Esophagus squamous epithelium (tissue), 5 donors: ENCODE data around the gene HOXD13. TPM values are rescaled to one million over a fixed set of nuclear protein-coding genes. Genes with fewer than 3 reads are reported as not detected.

Experiments
- DNase-seq: peaks from one replicate; lab custom pipeline; 2025; lab: John Stamatoyannopoulos, UW
- H3K27ac ChIP-seq, 4 donors: fragments of 200-600 bp; sonication (generic); one replicate each; pipeline ENCODE4 v1.5.1; 2016 to 2019; ENCODE audit warnings: mild to moderate bottlenecking in 1 of 4
- H3K27me3 ChIP-seq, 4 donors: fragments of 200-600 bp; sonication (generic); 1 replicate in 3 of 4; 2 replicates in 1 of 4; pipeline versions ENCODE4 v1.5.1 to v1.6.0; 2017 to 2021; ENCODE audit warnings: antibody characterized with exemption in 1 of 4
- H3K36me3 ChIP-seq, 3 donors: fragments of 200-600 bp; sonication (generic); one replicate each; pipeline ENCODE4 v1.5.1; 2016 to 2019
- H3K4me1 ChIP-seq, 3 donors: fragments of 200-600 bp; sonication (generic); one replicate each; pipeline ENCODE4 v1.5.1; 2017 to 2019
- H3K4me3 ChIP-seq, 4 donors: fragments of 200-600 bp; sonication (generic); 1 replicate in 3 of 4; 2 replicates in 1 of 4; pipeline ENCODE4 v1.5.1; 2016 to 2019; ENCODE audit warnings: mild to moderate bottlenecking in 2 of 4, moderate library complexity in 1 of 4
- H3K9me3 ChIP-seq, 3 donors: fragments of 200-600 bp; sonication (generic); one replicate each; pipeline ENCODE4 v1.5.1; 2016 to 2019
- CTCF ChIP-seq, 6 experiments: fragments of 450-650 bp in 4 of 6; fragments of 200-600 bp in 2 of 6; sonication (generic) in 2 of 6; IDR thresholded peaks; one replicate each; pipeline ENCODE4 v1.5.1; 2016 to 2019; ENCODE audit warnings: antibody characterized with exemption in 6 of 6, mild to moderate bottlenecking in 4 of 6, moderate library complexity in 4 of 6
- POLR2A ChIP-seq, 4 donors: fragments of 450-650 bp; IDR thresholded peaks; one replicate each; pipeline ENCODE4 v1.6.1; 2017; ENCODE audit warnings: antibody characterized with exemption in 4 of 4, mild to moderate bottlenecking in 4 of 4, moderate library complexity in 3 of 4
- WGBS, 2 donors: methylation state at CpG; one replicate each; pipeline ENCODE4 v1.1.5; 2018; 5-methylcytosine and 5-hydroxymethylcytosine counted together
- intact Hi-C: fragments of 100-400 bp; cut with DNase I; formaldehyde crosslinking; loops from one replicate; pipeline ENCODE4 v1.15.0; 2022
- total RNA-seq, 4 donors: library from RNA; depleted of rRNA; stranded (reverse); fragments of >200 nt; gene quantifications; one replicate each; pipeline ENCODE4 v1.1.0, GENCODE V29; 2016
- donor health status: DM: yes; HTN: yes; CAD: no.

Gene HOXD13
- total RNA-seq, 4 donors from 2014 or later: not detected

- 20 to 24% methylated on average over 15 of the region's 15 CpGs for WGBS, 2 donors
- H3K36me3 ChIP-seq: no peaks in the 10 kb centered on the region
- peaks cover 5 to 70% (median 9%) of the 10 kb centered on the region in 3 donors for H3K4me1 ChIP-seq
- TF ChIP-seq CTCF (IDR thresholded peaks at IDR 0.05) (no peak), POLR2A (IDR thresholded peaks at IDR 0.05) (no peak)
- peak overlapping the region in 3 of 4 donors; percentile 37 to 62 (median 54) for H3K4me3 ChIP-seq
- no peaks in the 10 kb centered on the region for H3K9me3 ChIP-seq
- intact Hi-C loops: no loop called here
- peaks cover 25 to 100% (median 51%) of the 10 kb centered on the region in 4 donors for H3K27me3 ChIP-seq
- peak overlapping the region in 3 of 4 donors; percentile 60 to 86 (median 78) for H3K27ac ChIP-seq
- DNase-seq: no peak
Measured at GRCh38 chr2:176130957-176131847, 38.7 kb downstream of the HOXD13 start.

DNA sequence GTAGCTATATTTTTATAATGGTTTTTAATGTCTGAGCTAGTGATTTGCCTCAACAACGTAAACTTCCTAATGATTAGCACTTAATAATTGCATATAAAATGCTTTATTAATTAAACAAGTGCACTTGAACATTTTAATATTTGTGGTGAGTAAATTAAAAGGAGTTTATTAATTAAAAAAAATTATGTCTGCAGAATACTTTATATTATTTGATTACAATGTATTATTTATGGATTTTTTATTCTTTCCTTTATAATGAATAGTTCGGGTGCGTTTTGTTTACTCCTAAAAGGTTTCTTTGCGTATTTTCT lies 39.3 kb downstream of the HOXD13 start:
- Histone ChIP-seq H3K4me1 (peaks cover 5 to 76% (median 9%) of the 10 kb centered on the region in 3 donors), H3K9me3 (no peaks in the 10 kb centered on the region), H3K4me3 (peak overlapping the region in 3 of 4 donors; percentile 37 to 62 (median 54)), H3K27me3 (peaks cover 30 to 100% (median 54%) of the 10 kb centered on the region in 4 donors), H3K27ac (peak overlapping the region in 3 of 4 donors; percentile 7 to 86 (median 60)), H3K36me3 (no peaks in the 10 kb centered on the region)
- 33 to 40% methylated on average over 4 of the region's 4 CpGs for WGBS, 2 donors
- DNase-seq: no peak
- TF ChIP-seq POLR2A (IDR thresholded peaks at IDR 0.05) (no peak), CTCF (IDR thresholded peaks at IDR 0.05) (no peak)
- intact Hi-C loops: no loop called here

GRCh38 chr2:176132205-176133171 lies 40.0 kb downstream of the HOXD13 start:
- no peaks in the 10 kb centered on the region for H3K36me3 ChIP-seq
- 15 to 21% methylated on average over 31 to 33 of the region's 33 CpGs for WGBS, 2 donors

GRCh38 chr2:176133389-176133788 lies 40.9 kb downstream of the HOXD13 start:
- H3K4me1 ChIP-seq: peaks cover 5 to 68% (median 9%) of the 10 kb centered on the region in 3 donors
- no peaks in the 10 kb centered on the region for H3K36me3 ChIP-seq
- peaks cover 28 to 100% (median 56%) of the 10 kb centered on the region in 4 donors for H3K27me3 ChIP-seq
- no peak overlapping the region for H3K4me3 ChIP-seq
- no peaks in the 10 kb centered on the region for H3K9me3 ChIP-seq
- TF ChIP-seq CTCF (IDR thresholded peaks at IDR 0.05) (no peak), POLR2A (IDR thresholded peaks at IDR 0.05) (no peak)
- intact Hi-C loops: no loop called here
- H3K27ac ChIP-seq: peak overlapping the region in 1 of 4 donors; percentile 60
- DNase-seq: no peak

More at GRCh38 chr2:176132205-176133171, 40.0 kb downstream of the HOXD13 start:
- peak overlapping the region in 2 of 4 donors; percentile 60 to 86 for H3K27ac ChIP-seq
- no peak for TF ChIP-seq CTCF (IDR thresholded peaks at IDR 0.05)
- no peak for TF ChIP-seq POLR2A (IDR thresholded peaks at IDR 0.05)
- H3K4me3 ChIP-seq: peak overlapping the region in 3 of 4 donors; percentile 37 to 62 (median 54)
- no peak for DNase-seq
- intact Hi-C loops: no loop called here
- peaks cover 5 to 73% (median 9%) of the 10 kb centered on the region in 3 donors for H3K4me1 ChIP-seq
- no peaks in the 10 kb centered on the region for H3K9me3 ChIP-seq
- peaks cover 30 to 100% (median 57%) of the 10 kb centered on the region in 4 donors for H3K27me3 ChIP-seq
